SJSA1 (cell line): Measurements from ENCODE around the gene S100A10. TPM values are rescaled to one million over a fixed set of nuclear protein-coding genes. Genes with fewer than 3 reads are reported as not detected.

Source experiments
- DNase-seq, 2 experiments: peaks; one replicate each; pipeline ENCODE4 v3.0.0-alpha.2; 2015 to 2020; ENCODE audit warnings: low spot score in 2 of 2, low read depth in 1 of 2
- H3K27ac ChIP-seq: fragments of 250-450 bp; sonication (Bioruptor Pico); 2 replicates; pipeline ENCODE4 v1.5.1; 2020; ENCODE audit warnings: mild to moderate bottlenecking, moderate library complexity
- H3K27me3 ChIP-seq: fragments of 250-450 bp; sonication (Bioruptor Pico); replicated peaks from 2 replicates; pipeline ENCODE4 v1.5.1; 2020; ENCODE audit warnings: mild to moderate bottlenecking, moderate library complexity
- H3K36me3 ChIP-seq: fragments of 250-450 bp; sonication (Bioruptor Pico); 2 replicates; pipeline ENCODE4 v1.5.1; 2020; ENCODE audit warnings: mild to moderate bottlenecking
- H3K4me1 ChIP-seq: fragments of 250-450 bp; sonication (Bioruptor Pico); replicated peaks from 2 replicates; pipeline ENCODE4 v1.6.1; 2021; ENCODE audit warnings: mild to moderate bottlenecking
- H3K4me3 ChIP-seq: fragments of 250-450 bp; sonication (Bioruptor Pico); 2 replicates; pipeline ENCODE4 v1.5.1; 2020; ENCODE audit warnings: mild to moderate bottlenecking
- H3K9me3 ChIP-seq: fragments of 250-450 bp; sonication (Bioruptor Pico); replicated peaks from 2 replicates; pipeline ENCODE4 v1.5.1; 2020; ENCODE audit warnings: mild to moderate bottlenecking
- total RNA-seq: library from RNA; depleted of rRNA; stranded (reverse); fragments of >200 nt; shearing (Covaris generic); gene quantifications from 2 replicates; pipeline ENCODE4 v1.2.3, GENCODE V29; 2014; rRNA removed

Gene S100A10, protein sequence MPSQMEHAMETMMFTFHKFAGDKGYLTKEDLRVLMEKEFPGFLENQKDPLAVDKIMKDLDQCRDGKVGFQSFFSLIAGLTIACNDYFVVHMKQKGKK
- 90.2 and 151 TPM in 2 replicates for total RNA-seq

DNA sequence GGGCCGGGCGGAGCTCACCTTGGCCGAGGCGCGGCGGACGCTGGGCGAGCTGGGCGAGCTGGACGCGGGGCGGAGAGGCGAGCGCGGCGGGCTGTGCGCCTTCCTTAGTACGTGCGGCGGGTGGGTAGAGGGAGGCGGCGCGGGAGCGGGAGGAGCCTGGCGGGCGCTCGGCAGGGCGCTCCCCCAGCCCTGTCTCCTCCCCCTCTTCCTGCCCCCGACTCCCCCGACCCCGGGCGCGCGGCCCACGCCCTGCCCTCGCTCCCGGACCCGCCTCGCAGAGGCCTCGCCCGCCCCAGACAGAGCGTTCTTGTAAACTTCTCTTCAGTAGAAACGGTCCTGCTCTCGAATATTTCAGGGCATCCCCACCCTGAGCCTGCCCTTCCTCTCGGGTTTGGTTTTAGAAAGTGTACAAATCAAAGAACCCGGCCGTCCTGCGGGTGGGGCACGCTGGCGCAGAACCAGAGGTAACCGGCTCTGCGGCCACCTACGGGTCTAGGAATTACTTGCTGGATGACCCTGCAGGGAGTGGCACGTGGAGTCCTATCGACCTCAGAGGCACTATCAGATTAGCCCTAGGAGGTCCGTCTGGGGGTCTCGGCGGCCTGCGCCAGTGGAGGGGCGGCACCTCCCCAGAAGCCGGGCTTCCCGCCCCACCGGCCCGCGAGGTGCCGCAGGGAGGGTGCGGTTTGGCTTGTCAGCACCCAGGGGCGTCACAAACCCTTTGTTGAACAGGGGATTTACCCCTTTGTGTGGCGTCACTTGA, at the start of gene S100A10:
Gene S100A10 (minus strand): TSS at position 126 of the 763 bp plus-strand sequence. CDS start 7,629 bp downstream, outside the sequence.
- Histone ChIP-seq H3K27me3 (no peaks in the 10 kb centered on the region), H3K36me3 (peaks cover 22% of the 10 kb centered on the region), H3K4me1 (peaks cover 57% of the 10 kb centered on the region), H3K4me3 (peak within 1 kb of the TSS; percentile 85), H3K27ac (peak within 1 kb of the TSS; percentile 97), H3K9me3 (no peaks in the 10 kb centered on the region; the same call in 1 of the 2 replicates)
- DNase-seq = peak; percentile 78 to 88

DNA sequence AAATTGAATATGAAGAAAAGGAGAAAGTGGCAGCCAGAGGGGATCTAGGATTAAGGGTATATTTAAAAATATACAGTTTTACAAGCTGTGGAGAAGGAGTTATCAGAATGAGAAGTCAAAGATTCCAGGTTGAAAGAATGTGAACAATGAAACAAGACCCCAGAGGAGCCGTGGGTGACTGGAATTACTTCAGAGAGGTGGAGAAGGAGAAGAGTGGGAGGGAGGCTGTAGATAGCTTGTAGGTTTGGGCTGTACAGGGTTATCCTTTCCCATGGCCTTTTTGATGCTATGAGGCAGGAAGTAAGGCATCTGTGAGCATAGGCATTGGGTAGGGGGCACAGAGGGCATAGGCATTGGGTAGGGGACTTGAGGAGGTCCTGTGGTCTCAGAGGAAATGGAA, 48.4 kb upstream of the S100A10 start:
- no peaks in the 10 kb centered on the region for H3K9me3 ChIP-seq
- no peak overlapping the region for H3K4me3 ChIP-seq
- H3K36me3 ChIP-seq = no peaks in the 10 kb centered on the region
- DNase-seq = no peak
- peaks cover 5% of the 10 kb centered on the region for H3K27me3 ChIP-seq
- no peak overlapping the region for H3K27ac ChIP-seq
- H3K4me1 ChIP-seq = peaks cover 9% of the 10 kb centered on the region

DNA sequence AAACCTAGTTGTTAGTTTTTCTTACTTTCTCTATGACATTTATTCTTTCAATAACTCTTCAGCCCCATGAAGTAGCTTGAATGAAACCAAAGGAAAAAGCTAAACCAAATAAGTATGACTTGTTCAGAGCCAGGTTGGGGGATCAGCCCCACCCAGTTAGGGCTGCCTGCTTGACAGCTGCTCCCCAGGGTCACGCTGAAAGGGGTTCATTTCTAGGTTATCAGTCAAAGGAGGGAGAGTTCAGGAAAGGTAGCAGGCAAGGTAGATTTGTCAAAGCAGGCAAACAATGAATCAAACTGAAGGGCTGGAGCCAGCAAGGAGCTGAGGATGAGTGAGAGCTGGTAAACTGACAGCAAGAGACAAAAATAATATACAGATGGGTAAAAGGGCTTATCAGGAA, 46.2 kb upstream of the S100A10 start:
- Histone ChIP-seq H3K36me3 (0 out of 2 replicates have a peak, but pooled peaks cover 4% of the 10 kb centered on the region), H3K27me3 (peaks cover 5% of the 10 kb centered on the region), H3K4me1 (peaks cover 10% of the 10 kb centered on the region), H3K27ac (no peak overlapping the region), H3K4me3 (no peak overlapping the region), H3K9me3 (no peaks in the 10 kb centered on the region)
- no peak for DNase-seq

DNA sequence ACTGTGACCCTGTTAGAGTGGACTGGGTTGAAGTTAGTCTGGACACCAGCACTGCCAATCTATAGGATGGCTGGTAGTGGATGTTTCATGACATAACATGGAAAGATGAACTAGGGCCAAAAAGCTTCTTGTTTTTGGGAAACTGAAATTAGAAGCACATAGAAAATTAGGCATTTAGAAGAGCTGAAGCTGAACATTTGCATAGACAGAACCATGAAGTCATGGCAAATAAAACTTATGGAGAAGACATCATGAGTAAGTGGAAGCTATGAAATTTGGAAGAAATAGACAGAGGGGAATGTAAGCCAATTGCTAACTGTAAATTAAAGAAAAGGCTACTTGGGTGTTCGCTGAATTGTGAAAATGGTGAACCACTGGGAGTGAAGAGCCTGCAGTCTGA, 45.8 kb upstream of the S100A10 start:
- no peak for DNase-seq
- Histone ChIP-seq H3K4me1 (peaks cover 15% of the 10 kb centered on the region), H3K27me3 (peaks cover 5% of the 10 kb centered on the region), H3K4me3 (no peak overlapping the region), H3K27ac (no peak overlapping the region), H3K9me3 (no peaks in the 10 kb centered on the region), H3K36me3 (peaks cover 5% of the 10 kb centered on the region; the same call in 1 of the 2 replicates)

DNA sequence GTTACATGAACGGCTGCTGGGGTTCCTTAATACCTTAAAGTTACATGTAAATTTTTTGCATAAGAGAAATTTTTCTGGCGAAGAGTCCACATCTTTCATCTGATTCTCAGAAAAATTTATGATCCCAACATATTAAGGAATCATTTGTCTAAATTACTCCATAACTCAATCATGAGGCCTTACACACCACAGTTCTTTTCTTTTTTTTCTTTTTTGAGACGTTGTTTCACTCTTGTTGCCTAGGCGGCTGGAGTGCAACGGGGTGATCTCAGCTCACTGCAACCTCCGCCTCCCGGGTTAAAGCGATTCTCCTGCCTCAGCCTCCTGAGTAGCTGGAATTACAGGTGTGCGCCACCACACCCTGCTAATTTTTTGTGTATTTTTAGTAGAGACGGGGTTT, 45.2 kb upstream of the S100A10 start:
- Histone ChIP-seq H3K4me1 (peaks cover 20% of the 10 kb centered on the region), H3K4me3 (no peak overlapping the region), H3K27me3 (peaks cover 5% of the 10 kb centered on the region), H3K27ac (no peak overlapping the region), H3K9me3 (no peaks in the 10 kb centered on the region), H3K36me3 (peaks cover 11% of the 10 kb centered on the region)
- no peak for DNase-seq

DNA sequence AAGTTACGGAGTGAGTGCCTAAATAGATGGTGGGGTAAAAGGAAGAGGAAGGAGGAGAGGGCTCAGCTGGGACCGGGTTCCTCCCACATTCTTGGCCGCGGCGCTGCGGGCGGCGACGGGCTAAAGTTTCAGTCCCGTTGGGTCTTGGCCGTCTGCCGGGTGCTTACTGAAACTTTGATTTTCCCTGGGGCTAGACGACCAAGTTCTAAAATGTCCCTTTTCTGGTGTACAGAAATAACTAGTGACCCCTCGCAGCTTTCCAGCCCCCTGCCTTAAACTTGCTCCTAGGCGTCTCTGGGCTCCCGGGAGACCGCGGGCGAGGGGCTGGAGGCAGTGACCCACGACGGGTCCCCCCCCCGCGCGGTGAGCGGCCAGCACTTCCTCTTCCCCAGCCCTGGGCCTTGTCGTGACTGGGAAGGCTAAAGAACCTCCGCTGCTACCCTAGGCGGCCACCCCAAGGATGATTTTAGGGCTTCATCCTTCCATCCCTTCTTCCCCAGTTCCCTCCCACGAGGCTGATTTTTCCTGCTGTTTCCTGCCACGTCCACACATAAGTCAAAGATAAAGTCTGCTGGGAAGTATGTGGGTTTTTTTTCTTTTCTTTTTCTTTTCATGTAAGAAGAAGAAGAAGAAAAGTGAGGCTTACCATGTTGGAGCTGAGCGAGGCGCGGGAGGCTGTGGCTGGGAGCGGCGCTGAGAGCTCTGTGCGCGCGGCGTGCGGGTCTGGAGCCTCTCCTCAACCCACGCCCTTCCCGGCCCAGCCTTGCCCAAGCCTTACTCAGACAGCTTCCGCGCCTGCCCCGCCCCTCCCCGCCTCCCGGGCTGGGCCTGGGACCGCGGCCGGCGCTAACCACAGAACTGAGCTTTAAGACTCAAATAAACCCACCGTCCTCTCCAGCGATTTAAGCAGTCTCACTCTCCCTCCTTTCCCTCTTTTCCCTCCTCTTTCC, 42.9 kb upstream of the S100A10 start, which contains the start of gene S100A11:
Gene S100A11 (minus strand): TSS at position 738 of the 950 bp plus-strand sequence. CDS start 89 bp downstream, at position 649.
- Histone ChIP-seq H3K27me3 (peaks cover 5% of the 10 kb centered on the region), H3K27ac (peak within 1 kb of the TSS; percentile 86), H3K36me3 (peaks cover 34% of the 10 kb centered on the region), H3K9me3 (no peaks in the 10 kb centered on the region), H3K4me3 (peak within 1 kb of the TSS; percentile 58), H3K4me1 (peaks cover 20% of the 10 kb centered on the region)
- peak; percentile 85 to 92 for DNase-seq

DNA sequence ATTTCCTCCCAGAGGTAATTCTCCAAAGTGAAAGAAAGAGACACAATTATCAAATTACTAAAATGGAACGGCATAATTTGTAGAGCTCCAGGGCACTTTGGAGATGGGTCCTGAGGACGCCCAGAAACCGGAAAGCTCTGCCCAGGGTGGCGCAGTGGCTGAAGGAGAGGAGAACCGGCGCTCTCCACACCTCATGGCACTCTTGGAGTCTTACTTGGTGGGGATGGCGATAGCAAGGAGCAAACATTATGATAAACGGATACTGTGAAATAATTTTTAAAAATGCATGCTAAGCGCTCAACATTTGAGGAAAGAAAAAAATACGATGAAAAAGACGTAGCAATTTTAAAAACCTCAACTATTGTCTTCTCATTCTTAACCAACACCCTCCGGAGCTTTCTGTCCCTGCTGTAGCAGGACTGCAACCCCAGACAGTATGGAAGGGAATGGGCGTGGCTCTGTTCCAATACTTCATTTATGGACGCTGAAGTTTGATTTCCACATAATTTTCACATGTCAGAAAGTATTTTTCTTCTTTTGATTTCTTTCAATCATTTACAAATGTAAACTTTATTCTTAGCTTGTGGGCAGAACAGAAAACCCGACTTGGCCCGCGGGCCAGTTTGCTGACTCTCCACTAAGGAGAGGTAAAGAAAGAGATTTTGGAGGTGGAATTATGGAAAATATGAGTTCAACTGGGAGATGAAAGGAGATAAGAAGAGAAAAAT, 42.0 kb upstream of the S100A10 start:
- H3K27ac ChIP-seq = peak overlapping the region; percentile 86
- H3K4me1 ChIP-seq = peaks cover 20% of the 10 kb centered on the region
- no peaks in the 10 kb centered on the region for H3K9me3 ChIP-seq
- H3K36me3 ChIP-seq = peaks cover 42% of the 10 kb centered on the region
- DNase-seq = peak in 1 of 2 experiments; percentile 60
- peak overlapping the region; percentile 58 for H3K4me3 ChIP-seq
- no peaks in the 10 kb centered on the region; the same call in 1 of the 2 replicates for H3K27me3 ChIP-seq

DNA sequence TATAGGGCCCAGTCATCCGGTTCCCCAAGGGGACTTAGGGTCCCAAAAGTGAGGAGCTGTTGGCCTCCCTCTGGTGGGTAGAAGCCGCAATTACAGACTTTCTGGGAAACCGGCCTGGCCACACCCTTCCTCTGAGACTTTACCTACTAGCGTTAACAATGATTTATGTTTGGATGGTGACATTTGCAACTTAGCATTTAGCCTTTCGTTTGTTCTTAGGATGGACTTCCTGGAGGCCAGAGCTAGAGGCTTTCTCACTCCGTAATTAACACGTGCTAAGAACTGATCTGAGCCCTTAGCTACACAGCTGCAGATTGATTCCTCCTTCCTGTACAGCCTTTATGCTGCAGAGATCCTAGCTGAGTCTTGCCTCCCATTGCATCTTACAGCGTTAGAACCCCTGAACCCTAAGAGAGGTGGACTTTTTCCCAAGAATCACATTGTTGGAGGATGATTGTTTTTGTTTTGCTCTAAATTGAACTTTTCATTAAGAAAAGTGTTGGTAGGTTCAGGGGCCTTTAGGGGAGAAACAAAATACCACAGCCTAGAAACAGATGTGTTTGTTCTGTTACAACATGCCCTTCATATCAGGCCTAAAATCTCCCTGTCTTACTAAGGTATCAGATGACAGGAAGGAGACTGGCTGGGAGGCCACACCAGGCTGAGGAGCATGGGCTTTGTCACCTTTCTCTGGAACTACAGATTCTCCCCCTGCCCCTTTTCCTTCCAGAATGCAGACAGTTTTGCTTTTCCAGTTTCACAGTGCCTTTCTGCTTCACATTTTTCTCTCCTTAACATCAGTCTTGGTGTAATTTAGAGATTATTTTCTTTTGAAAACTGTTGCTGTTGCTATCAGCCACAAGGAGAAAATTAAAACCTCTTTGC, 41.2 kb upstream of the S100A10 start:
- Histone ChIP-seq H3K4me3 (peak overlapping the region; percentile 58), H3K27me3 (no peaks in the 10 kb centered on the region; the same call in 1 of the 2 replicates), H3K4me1 (peaks cover 20% of the 10 kb centered on the region), H3K36me3 (peaks cover 47% of the 10 kb centered on the region), H3K9me3 (no peaks in the 10 kb centered on the region), H3K27ac (peak overlapping the region; percentile 86)
- peak; percentile 69 to 80 for DNase-seq

DNA sequence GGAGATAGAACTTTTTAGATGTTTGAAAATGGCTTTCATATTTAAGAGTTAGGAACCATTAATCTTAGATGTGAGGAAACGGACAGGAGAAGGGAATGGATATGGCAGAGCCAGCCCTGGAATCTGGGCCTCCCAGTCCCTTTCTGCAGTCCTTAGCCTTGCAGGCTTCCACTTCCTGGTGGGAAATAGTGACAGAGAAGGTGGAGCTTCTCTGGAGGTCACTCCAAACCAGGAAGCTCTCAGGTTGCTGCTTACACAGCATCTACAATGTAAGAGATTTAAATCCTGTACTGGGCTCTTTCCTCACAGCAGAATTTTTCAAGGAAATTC, 40.6 kb upstream of the S100A10 start:
- Histone ChIP-seq H3K27me3 (no peaks in the 10 kb centered on the region), H3K36me3 (peaks cover 47% of the 10 kb centered on the region), H3K9me3 (no peaks in the 10 kb centered on the region), H3K4me1 (peaks cover 20% of the 10 kb centered on the region), H3K27ac (no peak overlapping the region), H3K4me3 (peak overlapping the region; percentile 58)
- no peak for DNase-seq

DNA sequence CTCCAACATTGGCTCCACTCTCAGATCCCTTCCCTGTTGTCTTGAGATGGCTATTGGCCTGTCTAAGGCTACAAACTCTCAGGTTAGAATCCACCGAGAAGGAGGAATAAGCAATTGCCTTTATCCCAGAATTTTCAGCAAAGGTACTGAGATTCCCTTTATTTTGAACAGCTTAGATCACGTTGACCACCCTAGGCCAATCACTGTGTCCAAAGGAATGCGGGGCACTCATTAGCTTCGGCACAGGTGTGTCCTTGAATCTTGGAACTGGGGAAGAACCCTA, 36.2 kb upstream of the S100A10 start:
- DNase-seq = no peak
- no peaks in the 10 kb centered on the region for H3K9me3 ChIP-seq
- H3K4me3 ChIP-seq = no peak overlapping the region
- H3K27ac ChIP-seq = no peak overlapping the region
- H3K36me3 ChIP-seq = peaks cover 43% of the 10 kb centered on the region
- peaks cover 9% of the 10 kb centered on the region for H3K4me1 ChIP-seq
- H3K27me3 ChIP-seq = peaks cover 5% of the 10 kb centered on the region; the same call in 1 of the 2 replicates

DNA sequence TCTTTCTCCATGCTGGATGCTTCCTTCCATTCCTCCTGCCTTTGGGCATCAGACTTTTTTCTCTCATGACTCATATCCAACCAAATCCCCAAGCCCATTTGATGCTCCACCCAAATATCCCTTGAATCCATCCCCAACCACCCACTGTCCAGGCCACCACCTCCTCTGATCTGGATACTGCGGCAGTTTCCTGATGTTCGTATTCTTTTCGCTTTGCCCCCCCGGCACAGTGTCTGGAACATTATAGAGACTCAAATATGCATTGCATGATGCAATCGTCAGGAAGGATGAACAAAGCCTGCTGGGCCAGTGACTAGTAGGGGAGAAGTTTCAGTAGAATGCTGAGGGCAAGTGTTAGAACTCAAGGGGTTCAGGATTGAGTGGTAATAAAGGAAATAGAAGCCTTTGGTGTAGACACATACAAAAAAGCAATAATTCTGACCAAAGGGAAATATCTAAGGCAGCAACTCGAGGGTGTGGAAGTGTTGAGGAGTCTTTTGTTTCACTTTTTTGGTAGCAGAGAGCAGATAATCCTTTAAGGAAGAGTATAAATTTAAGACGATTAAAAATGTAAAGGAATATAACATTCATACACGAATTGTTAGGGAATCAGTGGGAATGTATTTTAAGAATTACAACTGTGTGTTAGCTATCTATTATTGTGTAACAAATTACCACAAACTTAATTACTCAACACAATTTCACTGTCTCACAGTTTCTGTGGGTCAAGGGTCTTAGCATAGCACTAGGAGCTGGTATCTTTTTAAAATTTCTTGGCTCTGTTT, 35.7 kb upstream of the S100A10 start:
- no peak for DNase-seq
- Histone ChIP-seq H3K4me3 (no peak overlapping the region), H3K27me3 (peaks cover 5% of the 10 kb centered on the region; the same call in 1 of the 2 replicates), H3K27ac (no peak overlapping the region), H3K4me1 (peaks cover 4% of the 10 kb centered on the region), H3K9me3 (no peaks in the 10 kb centered on the region), H3K36me3 (peaks cover 41% of the 10 kb centered on the region)

DNA sequence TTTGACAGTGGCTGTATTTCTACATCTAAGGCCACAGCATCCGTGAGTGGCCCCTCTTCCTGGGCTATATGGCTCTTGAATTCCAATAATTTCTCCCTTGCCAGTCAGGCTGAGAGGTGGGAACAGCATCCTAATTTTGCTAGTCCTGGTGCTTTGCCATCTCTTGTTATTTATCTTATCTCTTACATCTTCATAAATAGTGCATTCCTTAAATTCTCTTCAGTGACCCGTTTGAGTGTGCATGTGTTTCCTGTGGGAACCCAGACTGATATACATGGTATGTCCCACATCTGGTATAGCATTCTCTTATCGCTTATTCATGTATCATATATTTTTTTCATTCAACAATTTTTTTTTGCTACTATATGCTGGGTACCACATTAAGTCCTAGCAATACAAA, 33.2 kb upstream of the S100A10 start:
- H3K4me1 ChIP-seq = no peaks in the 10 kb centered on the region
- H3K36me3 ChIP-seq = peaks cover 17% of the 10 kb centered on the region
- H3K9me3 ChIP-seq = no peaks in the 10 kb centered on the region
- DNase-seq = no peak
- H3K27me3 ChIP-seq = peaks cover 5% of the 10 kb centered on the region; the same call in 1 of the 2 replicates
- H3K4me3 ChIP-seq = no peak overlapping the region
- no peak overlapping the region for H3K27ac ChIP-seq
